Esophagus muscularis mucosa (tissue), 4 donors: ENCODE results near the gene VCL. TPM values are rescaled to one million over a fixed set of nuclear protein-coding genes. Genes with fewer than 3 reads are reported as not detected.
"Not testable (repeated sequence)": the region's sequence is repeated elsewhere in the genome, so short reads cannot be mapped to it uniquely, and the experiment has no call there.

Experiments used
- DNase-seq: peaks from one replicate; pipeline ENCODE4 v3.0.0-alpha.2; 2017; ENCODE audit errors: extremely low spot score
- H3K27ac ChIP-seq, 4 donors: fragments of 200-600 bp; sonication (generic); replicated peaks in 1 of 4; 1 replicate in 3 of 4; 2 replicates in 1 of 4; pipeline ENCODE4 v1.5.1; 2016 to 2019; ENCODE audit warnings: mild to moderate bottlenecking in 1 of 4
- H3K27me3 ChIP-seq, 4 donors: fragments of 200-600 bp; sonication (generic); one replicate each; pipeline versions ENCODE4 v1.5.1 to v1.6.0; 2016 to 2019
- H3K36me3 ChIP-seq, 4 donors: fragments of 200-600 bp; sonication (generic); one replicate each; pipeline ENCODE4 v1.5.1; 2016 to 2019
- H3K4me1 ChIP-seq, 4 donors: fragments of 200-600 bp; sonication (generic); one replicate each; pipeline ENCODE4 v1.5.1; 2016 to 2019
- H3K4me3 ChIP-seq, 4 donors: fragments of 200-600 bp; sonication (generic); 1 replicate in 2 of 4; 2 replicates in 2 of 4; pipeline ENCODE4 v1.5.1; 2016 to 2019; ENCODE audit warnings: mild to moderate bottlenecking in 4 of 4, moderate library complexity in 1 of 4
- H3K9me3 ChIP-seq, 4 donors: fragments of 200-600 bp; sonication (generic); 1 replicate in 3 of 4; 2 replicates in 1 of 4; pipeline ENCODE4 v1.5.1; 2016 to 2019
- EP300 ChIP-seq: sonication (generic); formaldehyde crosslinking; IDR thresholded peaks from one replicate; pipeline ENCODE4 v1.6.1; 2017; ENCODE audit warnings: antibody characterized with exemption
- POLR2A ChIP-seq: fragments of 450-650 bp; IDR thresholded peaks from one replicate; pipeline ENCODE4 v1.6.1; 2017; ENCODE audit warnings: antibody characterized with exemption, moderate library complexity, mild to moderate bottlenecking, low read depth
- POLR2AphosphoS5 ChIP-seq, 2 donors: sonication (generic); formaldehyde crosslinking; IDR thresholded peaks; one replicate each; pipeline ENCODE4 v1.6.1; 2017; ENCODE audit warnings: antibody characterized with exemption in 2 of 2
- WGBS: methylation state at CpG from one replicate; pipeline ENCODE4 v1.1.5; 2018; 5-methylcytosine and 5-hydroxymethylcytosine counted together
- intact Hi-C: fragments of 100-400 bp; cut with DNase I; formaldehyde crosslinking; loops from one replicate; pipeline ENCODE4 v1.15.1; 2023
- total RNA-seq, 4 donors: library from RNA; depleted of rRNA; stranded (reverse); fragments of >200 nt; gene quantifications; one replicate each; pipeline versions ENCODE4 v1.1.0 to v1.2.1, GENCODE V29; 2016
- TF ChIP-seq, protein P1 (sequence below), 3 experiments: fragments of 200-600 bp in 2 of 3; fragments of 450-650 bp in 1 of 3; sonication (generic) in 2 of 3; IDR thresholded peaks; one replicate each; pipeline ENCODE4 v1.5.1; 2017 to 2019; ENCODE audit warnings: antibody characterized with exemption in 3 of 3, mild to moderate bottlenecking in 2 of 3, moderate library complexity in 1 of 3

Gene VCL
- total RNA-seq, 4 donors from 2014 or later: 412 to 555 (median 448) TPM

DNA sequence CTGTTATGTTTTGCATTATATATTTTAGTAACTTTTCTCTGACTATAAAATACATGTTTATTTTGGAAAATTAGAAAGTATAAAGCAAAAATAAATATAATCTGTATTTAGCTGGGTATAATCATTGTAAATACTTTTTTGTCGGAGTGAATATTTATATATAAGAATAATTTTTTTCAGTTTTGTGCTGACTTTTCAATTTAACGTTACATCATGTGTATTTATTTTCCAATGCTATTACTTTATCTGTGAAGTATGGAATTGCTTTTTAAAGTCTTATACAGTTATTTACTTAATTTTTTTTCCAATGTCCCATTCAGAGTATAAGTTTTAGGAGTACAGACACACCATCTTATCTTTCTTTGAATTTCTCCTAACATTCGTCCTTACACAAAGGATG is 137.5 kb downstream of the VCL start:
- Histone ChIP-seq H3K4me1 (peaks cover 0 to 9% (median 2%) of the 10 kb centered on the region in 4 donors), H3K4me3 (no peak overlapping the region), H3K27me3 (no peaks in the 10 kb centered on the region), H3K36me3 (peaks cover 59 to 89% (median 71%) of the 10 kb centered on the region in 4 donors), H3K27ac (no peak overlapping the region), H3K9me3 (no peaks in the 10 kb centered on the region)
- intact Hi-C loops: no loop called here
- no peak for DNase-seq
- 92% methylated on average over 3 of the region's 3 CpGs for WGBS
- TF ChIP-seq POLR2AphosphoS5 (IDR thresholded peaks at IDR 0.05) (no peak), POLR2A (no peak), EP300 (no peak)
- TF ChIP-seq, protein P1, sequence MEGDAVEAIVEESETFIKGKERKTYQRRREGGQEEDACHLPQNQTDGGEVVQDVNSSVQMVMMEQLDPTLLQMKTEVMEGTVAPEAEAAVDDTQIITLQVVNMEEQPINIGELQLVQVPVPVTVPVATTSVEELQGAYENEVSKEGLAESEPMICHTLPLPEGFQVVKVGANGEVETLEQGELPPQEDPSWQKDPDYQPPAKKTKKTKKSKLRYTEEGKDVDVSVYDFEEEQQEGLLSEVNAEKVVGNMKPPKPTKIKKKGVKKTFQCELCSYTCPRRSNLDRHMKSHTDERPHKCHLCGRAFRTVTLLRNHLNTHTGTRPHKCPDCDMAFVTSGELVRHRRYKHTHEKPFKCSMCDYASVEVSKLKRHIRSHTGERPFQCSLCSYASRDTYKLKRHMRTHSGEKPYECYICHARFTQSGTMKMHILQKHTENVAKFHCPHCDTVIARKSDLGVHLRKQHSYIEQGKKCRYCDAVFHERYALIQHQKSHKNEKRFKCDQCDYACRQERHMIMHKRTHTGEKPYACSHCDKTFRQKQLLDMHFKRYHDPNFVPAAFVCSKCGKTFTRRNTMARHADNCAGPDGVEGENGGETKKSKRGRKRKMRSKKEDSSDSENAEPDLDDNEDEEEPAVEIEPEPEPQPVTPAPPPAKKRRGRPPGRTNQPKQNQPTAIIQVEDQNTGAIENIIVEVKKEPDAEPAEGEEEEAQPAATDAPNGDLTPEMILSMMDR (IDR thresholded peaks at IDR 0.05): no peak

- 81% methylated on average over 5 of the region's 5 CpGs for WGBS
- Histone ChIP-seq H3K36me3 (peaks cover 43 to 63% (median 48%) of the 10 kb centered on the region in 4 donors), H3K9me3 (no peaks in the 10 kb centered on the region), H3K27ac (no peak overlapping the region), H3K4me1 (peaks cover 0 to 18% (median 9%) of the 10 kb centered on the region in 4 donors), H3K4me3 (no peak overlapping the region), H3K27me3 (no peaks in the 10 kb centered on the region)
- TF ChIP-seq, protein P1 (IDR thresholded peaks at IDR 0.05): no peak
- TF ChIP-seq POLR2AphosphoS5 (IDR thresholded peaks at IDR 0.05): no peak
- TF ChIP-seq EP300: no peak
- no peak for TF ChIP-seq POLR2A
- DNase-seq: no peak
- intact Hi-C loops: no loop called here
These were observed 140.1 kb downstream of the VCL start for GRCh38 chr10:74137992-74138391.

- intact Hi-C loops, DNase-seq, H3K27me3 ChIP-seq, H3K9me3 ChIP-seq, H3K27ac ChIP-seq, H3K4me3 ChIP-seq: not testable (repeated sequence)
- H3K36me3 ChIP-seq: peaks cover 37 to 57% (median 42%) of the 10 kb centered on the region in 4 donors
- WGBS: 83% methylated on average over 5 of the region's 5 CpGs
- H3K4me1 ChIP-seq: peaks cover 0 to 22% (median 12%) of the 10 kb centered on the region in 4 donors
These were observed 140.7 kb downstream of the VCL start for GRCh38 chr10:74138596-74138995.

DNA sequence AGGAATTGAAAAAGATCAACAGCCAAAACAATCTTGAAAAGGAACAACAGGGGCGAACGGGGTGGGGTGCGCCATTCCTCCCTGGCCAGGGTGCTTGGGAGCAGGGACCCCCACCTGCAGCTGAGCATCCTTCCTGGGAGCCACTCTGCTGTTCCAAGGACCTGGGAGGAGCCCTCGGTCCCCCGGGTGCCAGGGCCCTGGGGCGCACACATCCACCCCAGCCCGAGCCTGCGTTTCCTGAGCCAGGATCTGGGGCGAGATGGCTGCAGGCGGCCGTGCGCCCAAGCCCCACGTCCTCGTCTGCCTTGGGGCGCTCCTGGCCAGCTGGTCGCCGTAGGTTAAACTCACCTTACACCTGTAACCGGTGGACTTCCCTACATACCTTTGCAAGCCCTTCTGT is 142.1 kb downstream of the VCL start:
- H3K27ac ChIP-seq: no peak overlapping the region
- no peaks in the 10 kb centered on the region for H3K27me3 ChIP-seq
- no peak for DNase-seq
- H3K4me1 ChIP-seq: peaks cover 6 to 27% (median 21%) of the 10 kb centered on the region in 4 donors
- H3K4me3 ChIP-seq: no peak overlapping the region
- 94% methylated on average over 13 of the region's 18 CpGs for WGBS
- H3K36me3 ChIP-seq: peaks cover 26 to 43% (median 33%) of the 10 kb centered on the region in 4 donors
- intact Hi-C loops: no loop called here
- no peaks in the 10 kb centered on the region for H3K9me3 ChIP-seq
- TF ChIP-seq POLR2A (no peak), EP300 (no peak), POLR2AphosphoS5 (IDR thresholded peaks at IDR 0.05) (no peak)
- TF ChIP-seq, protein P1 (IDR thresholded peaks at IDR 0.05): no peak

DNA sequence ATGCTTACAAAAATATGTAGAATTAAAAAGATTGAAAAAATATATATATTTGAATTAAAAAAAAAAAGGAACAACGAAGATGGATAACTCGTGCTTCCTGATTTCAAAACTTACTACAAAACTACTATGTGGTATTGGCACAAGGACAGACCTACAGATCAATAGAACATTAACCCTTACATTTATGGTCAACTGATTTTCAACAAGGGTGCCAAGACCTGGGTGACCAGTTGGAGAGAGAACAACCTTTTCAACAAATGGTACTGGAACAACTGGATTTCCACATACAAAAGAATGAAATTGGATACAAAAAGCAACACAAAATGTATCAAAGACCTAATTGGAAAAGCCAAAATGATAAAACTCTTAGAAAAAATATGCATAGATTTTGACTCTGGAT is 142.6 kb downstream of the VCL start:
- no peaks in the 10 kb centered on the region for H3K9me3 ChIP-seq
- intact Hi-C loops: no loop called here
- no peak for DNase-seq
- H3K27ac ChIP-seq: no peak overlapping the region
- peaks cover 22 to 38% (median 27%) of the 10 kb centered on the region in 4 donors for H3K36me3 ChIP-seq
- 70% methylated on average over 2 of the region's 2 CpGs for WGBS
- peaks cover 12 to 32% (median 27%) of the 10 kb centered on the region in 4 donors for H3K4me1 ChIP-seq
- no peak for TF ChIP-seq POLR2A
- TF ChIP-seq, protein P1 (IDR thresholded peaks at IDR 0.05): no peak
- TF ChIP-seq POLR2AphosphoS5 (IDR thresholded peaks at IDR 0.05): no peak
- no peak for TF ChIP-seq EP300
- H3K4me3 ChIP-seq: no peak overlapping the region
- H3K27me3 ChIP-seq: no peaks in the 10 kb centered on the region
